Measurements from ENCODE around the gene KY.

GRCh38 chr3:134621854-134622253 is 29.0 kb downstream of the KY start:
- TF ChIP-seq, protein P1, sequence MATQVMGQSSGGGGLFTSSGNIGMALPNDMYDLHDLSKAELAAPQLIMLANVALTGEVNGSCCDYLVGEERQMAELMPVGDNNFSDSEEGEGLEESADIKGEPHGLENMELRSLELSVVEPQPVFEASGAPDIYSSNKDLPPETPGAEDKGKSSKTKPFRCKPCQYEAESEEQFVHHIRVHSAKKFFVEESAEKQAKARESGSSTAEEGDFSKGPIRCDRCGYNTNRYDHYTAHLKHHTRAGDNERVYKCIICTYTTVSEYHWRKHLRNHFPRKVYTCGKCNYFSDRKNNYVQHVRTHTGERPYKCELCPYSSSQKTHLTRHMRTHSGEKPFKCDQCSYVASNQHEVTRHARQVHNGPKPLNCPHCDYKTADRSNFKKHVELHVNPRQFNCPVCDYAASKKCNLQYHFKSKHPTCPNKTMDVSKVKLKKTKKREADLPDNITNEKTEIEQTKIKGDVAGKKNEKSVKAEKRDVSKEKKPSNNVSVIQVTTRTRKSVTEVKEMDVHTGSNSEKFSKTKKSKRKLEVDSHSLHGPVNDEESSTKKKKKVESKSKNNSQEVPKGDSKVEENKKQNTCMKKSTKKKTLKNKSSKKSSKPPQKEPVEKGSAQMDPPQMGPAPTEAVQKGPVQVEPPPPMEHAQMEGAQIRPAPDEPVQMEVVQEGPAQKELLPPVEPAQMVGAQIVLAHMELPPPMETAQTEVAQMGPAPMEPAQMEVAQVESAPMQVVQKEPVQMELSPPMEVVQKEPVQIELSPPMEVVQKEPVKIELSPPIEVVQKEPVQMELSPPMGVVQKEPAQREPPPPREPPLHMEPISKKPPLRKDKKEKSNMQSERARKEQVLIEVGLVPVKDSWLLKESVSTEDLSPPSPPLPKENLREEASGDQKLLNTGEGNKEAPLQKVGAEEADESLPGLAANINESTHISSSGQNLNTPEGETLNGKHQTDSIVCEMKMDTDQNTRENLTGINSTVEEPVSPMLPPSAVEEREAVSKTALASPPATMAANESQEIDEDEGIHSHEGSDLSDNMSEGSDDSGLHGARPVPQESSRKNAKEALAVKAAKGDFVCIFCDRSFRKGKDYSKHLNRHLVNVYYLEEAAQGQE (IDR thresholded peaks at IDR 0.05; ENCODE audit: insufficient read depth in 1 of 2, low read depth in 2 of 2, low read length in 1 of 2) = no peak
- no peak for TF ChIP-seq TCF7L2 (IDR thresholded peaks at IDR 0.05; ENCODE audit: low read depth, low read length)
- no peak for TF ChIP-seq SIN3A (IDR thresholded peaks at IDR 0.05; ENCODE audit: borderline replicate concordance, insufficient read depth, low read depth, low read length)

All from Panc1 (cell line).